ENCODE measurements around the gene ZNF853.

DNA sequence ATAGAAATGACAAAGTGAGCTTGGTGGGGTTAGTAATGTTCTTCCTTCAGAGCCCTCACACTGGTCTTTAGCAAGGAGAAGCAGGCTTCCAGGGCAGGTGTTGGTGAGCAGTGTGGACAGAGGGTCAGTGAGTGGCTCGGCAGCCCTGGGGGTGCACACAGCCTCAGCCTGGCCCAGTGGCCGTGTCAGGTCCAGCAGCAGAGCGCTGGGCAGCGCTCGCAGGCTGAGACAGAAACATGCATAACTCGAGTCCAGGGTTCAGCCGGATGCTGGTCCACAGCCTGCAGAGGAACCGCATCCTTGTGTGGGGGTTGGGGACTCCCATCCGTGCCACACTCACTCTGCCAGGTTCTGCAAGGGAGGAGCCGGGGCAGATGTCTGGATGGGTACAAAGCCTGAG lies 11.0 kb upstream of the ZNF853 start:
- TF ChIP-seq EZH2 (IDR thresholded peaks at IDR 0.05; ENCODE audit: borderline replicate concordance) = no peak
- TF ChIP-seq, protein P1, sequence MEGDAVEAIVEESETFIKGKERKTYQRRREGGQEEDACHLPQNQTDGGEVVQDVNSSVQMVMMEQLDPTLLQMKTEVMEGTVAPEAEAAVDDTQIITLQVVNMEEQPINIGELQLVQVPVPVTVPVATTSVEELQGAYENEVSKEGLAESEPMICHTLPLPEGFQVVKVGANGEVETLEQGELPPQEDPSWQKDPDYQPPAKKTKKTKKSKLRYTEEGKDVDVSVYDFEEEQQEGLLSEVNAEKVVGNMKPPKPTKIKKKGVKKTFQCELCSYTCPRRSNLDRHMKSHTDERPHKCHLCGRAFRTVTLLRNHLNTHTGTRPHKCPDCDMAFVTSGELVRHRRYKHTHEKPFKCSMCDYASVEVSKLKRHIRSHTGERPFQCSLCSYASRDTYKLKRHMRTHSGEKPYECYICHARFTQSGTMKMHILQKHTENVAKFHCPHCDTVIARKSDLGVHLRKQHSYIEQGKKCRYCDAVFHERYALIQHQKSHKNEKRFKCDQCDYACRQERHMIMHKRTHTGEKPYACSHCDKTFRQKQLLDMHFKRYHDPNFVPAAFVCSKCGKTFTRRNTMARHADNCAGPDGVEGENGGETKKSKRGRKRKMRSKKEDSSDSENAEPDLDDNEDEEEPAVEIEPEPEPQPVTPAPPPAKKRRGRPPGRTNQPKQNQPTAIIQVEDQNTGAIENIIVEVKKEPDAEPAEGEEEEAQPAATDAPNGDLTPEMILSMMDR (IDR thresholded peaks at IDR 0.05; ENCODE audit: poor library complexity) = no peak

Measured in hepatocyte (in vitro differentiated cells).